ENCODE data around the gene ITGB4.

ITGB4 gene

DNA sequence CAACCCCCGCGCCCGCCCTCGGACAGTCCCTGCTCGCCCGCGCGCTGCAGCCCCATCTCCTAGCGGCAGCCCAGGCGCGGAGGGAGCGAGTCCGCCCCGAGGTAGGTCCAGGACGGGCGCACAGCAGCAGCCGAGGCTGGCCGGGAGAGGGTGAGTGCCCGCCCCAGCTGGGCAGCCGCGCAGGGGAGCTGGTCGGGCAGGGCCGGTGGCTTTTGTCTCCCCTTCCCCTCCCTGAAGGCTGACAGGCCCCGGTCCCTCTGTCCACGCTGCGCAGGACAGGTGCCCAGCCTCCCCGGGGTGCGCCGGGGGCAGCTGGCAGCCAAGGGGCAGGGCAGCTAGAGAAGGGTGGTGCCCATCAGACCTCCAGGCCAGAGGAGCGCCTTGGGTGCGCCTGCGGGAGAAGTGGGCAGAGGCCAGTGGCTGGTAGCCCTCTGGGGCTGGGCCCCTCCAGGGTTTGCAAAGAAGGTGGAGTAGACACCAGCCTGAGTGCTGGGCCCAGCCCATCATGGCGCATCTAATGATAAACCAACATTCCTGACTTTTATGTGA lies 278 bp downstream of the ITGB4 start:
- Histone ChIP-seq H3K27me3 (replicated peaks in 2 of 5; ENCODE audit: control insufficient read depth in 4 of 5, insufficient read depth in 5 of 5, low read length in 4 of 5) (peaks cover 0 to 24% (median 20%) of the 10 kb centered on the region in 5 experiments), H3K27ac (ENCODE audit: insufficient read depth in 1 of 2, low read depth in 1 of 2, low read length in 2 of 2, poor library complexity in 1 of 2, severe bottlenecking in 2 of 2) (no peak overlapping the region), H3K9me3 (ENCODE audit: control extremely low read depth in 1 of 5, control insufficient read depth in 4 of 5, insufficient read depth in 2 of 5, low read depth in 1 of 5, low read length in 4 of 5) (no peaks in the 10 kb centered on the region), H3K36me3 (ENCODE audit: control insufficient read depth in 4 of 4, insufficient read depth in 4 of 4, low read length in 3 of 4) (no peaks in the 10 kb centered on the region), H3K4me1 (ENCODE audit: control extremely low read depth in 1 of 4, control insufficient read depth in 4 of 4, insufficient read depth in 4 of 4, low read length in 3 of 4) (peaks cover 0 to 10% (median 8%) of the 10 kb centered on the region in 4 experiments), H3K4me3 (ENCODE audit: control insufficient read depth in 1 of 7, extremely low read depth in 1 of 7, insufficient read depth in 4 of 7, low read depth in 2 of 7, low read length in 6 of 7) (peak overlapping the region in 5 of 7 experiments; percentile 19 to 73 (median 42))
- POLR2A ChIA-PET = no interaction called here
- CTCF ChIA-PET = interaction anchor here (1.0 to 1.6 kb wide), 4 partner anchors 16 to 104 kb away, joined by 3 to 5 read pairs (median 4); no protein-coding TSS in a partner anchor
- DNase-seq = no peak
- WGBS (ENCODE audit: insufficient coverage) = 36% methylated on average over 29 of the region's 33 CpGs

DNA sequence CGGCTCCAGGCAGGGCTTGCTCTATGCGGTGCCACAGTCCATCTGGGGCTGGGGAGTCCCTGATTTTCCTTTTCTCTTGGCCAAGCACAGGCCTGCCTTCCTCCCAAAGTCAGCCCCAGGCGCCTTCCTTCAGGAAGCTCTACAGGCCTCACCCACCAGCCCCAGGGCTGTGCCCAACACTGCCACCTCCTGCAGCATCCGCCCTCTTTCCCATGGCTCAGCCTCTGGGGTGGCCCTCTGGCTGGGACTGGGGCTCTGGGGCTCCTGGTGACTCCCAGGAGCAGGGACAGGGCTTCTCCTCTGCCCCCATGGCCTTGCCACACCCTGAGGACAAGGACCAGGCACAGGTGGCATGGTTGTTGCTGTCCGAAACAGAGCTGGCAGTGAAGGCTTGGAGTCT lies 817 bp downstream of the ITGB4 start:
- H3K4me1 ChIP-seq (ENCODE audit: control extremely low read depth in 1 of 4, control insufficient read depth in 4 of 4, insufficient read depth in 4 of 4, low read length in 3 of 4) = peaks cover 0 to 10% (median 8%) of the 10 kb centered on the region in 4 experiments
- 98% methylated on average over 5 of the region's 5 CpGs for WGBS (ENCODE audit: insufficient coverage)
- H3K4me3 ChIP-seq (ENCODE audit: control insufficient read depth in 1 of 7, extremely low read depth in 1 of 7, insufficient read depth in 4 of 7, low read depth in 2 of 7, low read length in 6 of 7) = no peak overlapping the region
- no peak for DNase-seq
- CTCF ChIA-PET = interaction anchor here (1.0 to 1.5 kb wide), 3 partner anchors 16 to 40 kb away, joined by 3 to 5 read pairs (median 3); no protein-coding TSS in a partner anchor
- no peaks in the 10 kb centered on the region for H3K36me3 ChIP-seq (ENCODE audit: control insufficient read depth in 4 of 4, insufficient read depth in 4 of 4, low read length in 3 of 4)
- H3K27ac ChIP-seq (ENCODE audit: insufficient read depth in 1 of 2, low read depth in 1 of 2, low read length in 2 of 2, poor library complexity in 1 of 2, severe bottlenecking in 2 of 2) = no peak overlapping the region
- H3K9me3 ChIP-seq (ENCODE audit: control extremely low read depth in 1 of 5, control insufficient read depth in 4 of 5, insufficient read depth in 2 of 5, low read depth in 1 of 5, low read length in 4 of 5) = no peaks in the 10 kb centered on the region
- POLR2A ChIA-PET = no interaction called here
- H3K27me3 ChIP-seq (replicated peaks in 2 of 5; ENCODE audit: control insufficient read depth in 4 of 5, insufficient read depth in 5 of 5, low read length in 4 of 5) = peaks cover 0 to 24% (median 20%) of the 10 kb centered on the region in 5 experiments

DNA sequence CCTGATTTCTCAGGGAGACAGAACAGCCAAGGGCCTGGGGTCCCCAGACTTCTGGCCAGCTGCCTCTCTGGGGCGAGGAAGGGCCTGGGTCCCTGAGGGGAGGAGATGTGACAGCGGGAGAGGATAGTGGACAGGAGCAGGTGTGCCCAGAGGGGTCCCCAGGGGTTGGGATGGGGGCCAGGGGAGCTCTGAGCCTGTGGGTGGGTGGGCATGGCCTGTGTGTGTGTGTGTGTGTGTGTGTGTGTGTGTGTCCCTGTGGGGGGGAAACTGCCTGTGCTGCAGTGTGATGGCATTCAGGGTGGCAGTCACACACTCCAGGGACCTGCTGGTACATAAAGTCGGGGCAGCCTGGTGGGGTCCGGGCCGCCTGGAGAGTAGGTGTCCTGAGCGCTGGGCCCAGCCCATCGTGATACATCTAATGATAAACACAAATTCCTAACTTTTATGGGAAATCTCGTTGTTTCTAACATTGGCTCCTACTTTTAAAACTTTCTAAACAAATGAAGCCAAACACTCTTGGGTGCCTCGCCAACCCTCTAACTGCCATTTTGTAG lies 1.4 kb downstream of the ITGB4 start:
- CTCF ChIA-PET = interaction anchor here (1.0 to 1.1 kb wide), 2 partner anchors 16 to 41 kb away, joined by 3 to 5 read pairs; no protein-coding TSS in a partner anchor
- POLR2A ChIA-PET = no interaction called here

DNA sequence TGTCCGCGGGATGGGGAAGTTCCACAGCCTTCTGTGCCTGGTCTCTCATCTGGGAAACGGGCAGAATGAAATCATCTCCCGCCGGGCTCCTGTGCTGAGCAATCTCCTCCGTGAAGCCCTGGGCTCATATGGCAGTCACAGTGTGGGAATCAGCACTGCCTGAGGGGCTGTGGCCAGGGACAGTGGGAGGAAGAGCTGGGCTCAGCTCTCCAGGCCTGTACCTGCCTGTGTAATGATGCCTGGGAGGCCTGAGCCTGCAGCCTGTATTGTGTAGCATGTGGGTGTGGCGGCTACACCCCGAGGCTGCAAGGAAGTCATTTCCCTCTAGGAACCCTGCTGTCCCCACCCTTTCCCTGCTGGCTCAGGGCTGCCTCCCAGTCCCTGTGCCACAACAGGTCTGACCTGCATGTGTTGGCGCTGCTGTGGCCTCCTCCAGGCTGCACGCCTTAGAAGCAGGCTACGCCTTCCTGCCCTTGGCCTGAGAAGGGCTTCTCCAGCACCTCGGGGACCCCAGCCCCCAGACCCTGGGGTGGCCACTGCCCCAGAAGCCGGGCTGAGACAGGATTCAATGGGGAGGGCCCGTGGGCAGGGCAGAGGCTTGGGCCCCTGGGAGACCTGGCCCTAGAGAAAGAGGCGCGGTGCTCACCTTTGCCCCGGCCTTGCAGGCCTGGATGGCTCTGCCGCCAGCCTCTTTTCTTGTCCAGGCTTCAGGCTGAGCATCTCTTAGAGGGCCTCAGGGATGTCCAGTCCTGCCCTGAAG lies 2.1 kb downstream of the ITGB4 start:
- H3K27ac ChIP-seq (ENCODE audit: insufficient read depth in 1 of 2, low read depth in 1 of 2, low read length in 2 of 2, poor library complexity in 1 of 2, severe bottlenecking in 2 of 2) = no peak overlapping the region
- H3K27me3 ChIP-seq (replicated peaks in 2 of 5; ENCODE audit: control insufficient read depth in 4 of 5, insufficient read depth in 5 of 5, low read length in 4 of 5) = peaks cover 0 to 23% (median 20%) of the 10 kb centered on the region in 5 experiments
- H3K4me3 ChIP-seq (ENCODE audit: control insufficient read depth in 1 of 7, extremely low read depth in 1 of 7, insufficient read depth in 4 of 7, low read depth in 2 of 7, low read length in 6 of 7) = no peak overlapping the region
- no peaks in the 10 kb centered on the region for H3K9me3 ChIP-seq (ENCODE audit: control extremely low read depth in 1 of 5, control insufficient read depth in 4 of 5, insufficient read depth in 2 of 5, low read depth in 1 of 5, low read length in 4 of 5)
- 91% methylated on average over 16 of the region's 18 CpGs for WGBS (ENCODE audit: insufficient coverage)
- ChIA-PET CTCF (interaction anchor here (1.3 kb wide), 1 partner anchor 26 kb away, joined by 4 read pairs; no protein-coding TSS in a partner anchor), POLR2A (no interaction called here)
- H3K4me1 ChIP-seq (ENCODE audit: control extremely low read depth in 1 of 4, control insufficient read depth in 4 of 4, insufficient read depth in 4 of 4, low read length in 3 of 4) = peaks cover 0 to 10% (median 8%) of the 10 kb centered on the region in 4 experiments
- H3K36me3 ChIP-seq (ENCODE audit: control insufficient read depth in 4 of 4, insufficient read depth in 4 of 4, low read length in 3 of 4) = no peaks in the 10 kb centered on the region
- DNase-seq = no peak

More for the DNA sequence above, 1.4 kb downstream of the ITGB4 start:
- Histone ChIP-seq H3K36me3 (ENCODE audit: control insufficient read depth in 4 of 4, insufficient read depth in 4 of 4, low read length in 3 of 4) (no peaks in the 10 kb centered on the region), H3K9me3 (ENCODE audit: control extremely low read depth in 1 of 5, control insufficient read depth in 4 of 5, insufficient read depth in 2 of 5, low read depth in 1 of 5, low read length in 4 of 5) (no peaks in the 10 kb centered on the region), H3K4me1 (ENCODE audit: control extremely low read depth in 1 of 4, control insufficient read depth in 4 of 4, insufficient read depth in 4 of 4, low read length in 3 of 4) (peaks cover 0 to 10% (median 8%) of the 10 kb centered on the region in 4 experiments), H3K4me3 (ENCODE audit: control insufficient read depth in 1 of 7, extremely low read depth in 1 of 7, insufficient read depth in 4 of 7, low read depth in 2 of 7, low read length in 6 of 7) (no peak overlapping the region), H3K27ac (ENCODE audit: insufficient read depth in 1 of 2, low read depth in 1 of 2, low read length in 2 of 2, poor library complexity in 1 of 2, severe bottlenecking in 2 of 2) (no peak overlapping the region), H3K27me3 (replicated peaks in 2 of 5; ENCODE audit: control insufficient read depth in 4 of 5, insufficient read depth in 5 of 5, low read length in 4 of 5) (peaks cover 0 to 24% (median 20%) of the 10 kb centered on the region in 5 experiments)
- no peak for DNase-seq
- 96% methylated on average over 8 of the region's 9 CpGs for WGBS (ENCODE audit: insufficient coverage)

DNA sequence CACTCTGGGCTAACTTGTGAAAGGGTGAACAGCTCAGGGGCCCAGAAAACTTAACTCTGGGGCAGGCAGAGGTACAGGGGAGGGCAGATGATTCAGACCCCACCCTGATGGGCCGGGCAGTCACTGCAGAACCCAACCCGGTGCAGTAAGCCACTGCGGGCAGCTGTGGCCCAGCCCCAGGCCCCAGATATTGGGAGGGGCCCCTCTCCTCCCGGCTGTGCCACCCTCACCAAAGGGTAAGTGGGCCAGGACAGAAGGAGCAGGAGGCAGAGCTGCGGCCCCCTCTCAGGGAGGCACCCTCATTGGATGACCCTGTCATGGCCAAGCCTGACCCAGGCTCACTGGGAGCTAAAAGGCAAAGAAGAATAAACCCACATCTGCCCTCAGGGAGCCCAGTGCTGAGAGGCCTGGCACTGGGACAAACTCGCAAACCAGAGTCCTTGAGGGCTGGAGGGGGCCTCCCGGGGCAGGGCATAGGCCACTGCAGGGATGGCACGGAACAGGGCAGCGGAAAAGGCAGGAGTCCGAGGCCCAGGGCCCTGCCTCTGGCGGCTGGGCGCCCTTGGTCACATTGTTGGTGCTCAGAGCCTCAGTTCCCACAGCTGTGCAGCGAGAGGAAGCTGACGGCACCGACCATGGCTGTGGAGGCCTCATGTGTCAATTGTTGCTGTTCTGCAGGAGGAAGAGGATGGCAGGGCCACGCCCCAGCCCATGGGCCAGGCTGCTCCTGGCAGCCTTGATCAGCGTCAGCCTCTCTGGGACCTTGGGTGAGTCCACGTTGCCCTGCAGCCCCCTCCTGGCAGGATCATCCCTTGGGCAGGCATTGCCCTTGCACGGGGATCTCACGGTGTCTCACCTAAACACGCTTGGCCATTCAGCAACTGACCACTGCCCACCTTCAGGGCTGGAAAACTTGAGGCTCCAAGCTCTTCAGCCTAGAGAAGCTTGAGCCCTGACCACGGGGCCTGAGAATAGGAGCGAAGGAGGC lies 3.1 kb downstream of the ITGB4 start:
- no peaks in the 10 kb centered on the region for H3K9me3 ChIP-seq (ENCODE audit: control extremely low read depth in 1 of 5, control insufficient read depth in 4 of 5, insufficient read depth in 2 of 5, low read depth in 1 of 5, low read length in 4 of 5)
- peaks cover 0 to 20% (median 15%) of the 10 kb centered on the region in 5 experiments for H3K27me3 ChIP-seq (replicated peaks in 2 of 5; ENCODE audit: control insufficient read depth in 4 of 5, insufficient read depth in 5 of 5, low read length in 4 of 5)
- ChIA-PET CTCF (interaction anchor here (1.1 to 1.3 kb wide), 3 partner anchors 24 to 44 kb away, joined by 3 to 5 read pairs (median 4); no protein-coding TSS in a partner anchor), POLR2A (no interaction called here)
- no peak overlapping the region for H3K27ac ChIP-seq (ENCODE audit: insufficient read depth in 1 of 2, low read depth in 1 of 2, low read length in 2 of 2, poor library complexity in 1 of 2, severe bottlenecking in 2 of 2)
- DNase-seq = no peak
- WGBS (ENCODE audit: insufficient coverage) = 95% methylated on average over 21 of the region's 23 CpGs
- peaks cover 0 to 10% (median 8%) of the 10 kb centered on the region in 4 experiments for H3K4me1 ChIP-seq (ENCODE audit: control extremely low read depth in 1 of 4, control insufficient read depth in 4 of 4, insufficient read depth in 4 of 4, low read length in 3 of 4)
- H3K36me3 ChIP-seq (ENCODE audit: control insufficient read depth in 4 of 4, insufficient read depth in 4 of 4, low read length in 3 of 4) = no peaks in the 10 kb centered on the region
- H3K4me3 ChIP-seq (ENCODE audit: control insufficient read depth in 1 of 7, extremely low read depth in 1 of 7, insufficient read depth in 4 of 7, low read depth in 2 of 7, low read length in 6 of 7) = no peak overlapping the region

DNA sequence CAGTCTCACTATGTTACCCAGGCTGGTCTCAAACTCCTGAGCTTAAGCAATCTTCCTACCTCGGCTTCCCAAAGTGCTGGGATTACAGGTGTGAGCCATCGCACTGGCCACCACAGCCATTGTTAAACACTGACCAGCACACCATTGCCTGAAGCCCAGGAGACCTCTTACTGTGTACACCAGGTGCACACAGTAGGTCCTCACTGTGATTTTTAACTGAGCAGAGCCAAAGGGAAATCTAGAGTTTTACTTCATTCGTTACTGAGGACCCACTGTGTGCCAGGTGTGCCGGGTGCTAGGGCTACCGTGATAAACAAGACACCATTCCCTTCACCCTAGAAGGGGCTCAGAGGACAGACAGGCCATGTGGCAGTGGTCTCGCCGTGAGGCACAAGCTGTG lies 4.2 kb downstream of the ITGB4 start:
- H3K9me3 ChIP-seq (ENCODE audit: control extremely low read depth in 1 of 5, control insufficient read depth in 4 of 5, insufficient read depth in 2 of 5, low read depth in 1 of 5, low read length in 4 of 5) = no peaks in the 10 kb centered on the region
- ChIA-PET POLR2A (no interaction called here), CTCF (interaction anchor here (1.1 to 8.4 kb wide), 8 partner anchors 9 to 92 kb away, joined by 3 to 41 read pairs (median 4); partner anchors contain the start of gene SMIM5)
- no peaks in the 10 kb centered on the region for H3K36me3 ChIP-seq (ENCODE audit: control insufficient read depth in 4 of 4, insufficient read depth in 4 of 4, low read length in 3 of 4)
- no peak for DNase-seq
- peaks cover 0 to 10% (median 7%) of the 10 kb centered on the region in 4 experiments for H3K4me1 ChIP-seq (ENCODE audit: control extremely low read depth in 1 of 4, control insufficient read depth in 4 of 4, insufficient read depth in 4 of 4, low read length in 3 of 4)
- no peak overlapping the region for H3K4me3 ChIP-seq (ENCODE audit: control insufficient read depth in 1 of 7, extremely low read depth in 1 of 7, insufficient read depth in 4 of 7, low read depth in 2 of 7, low read length in 6 of 7)
- 97% methylated on average over 7 of the region's 7 CpGs for WGBS (ENCODE audit: insufficient coverage)
- no peak overlapping the region for H3K27ac ChIP-seq (ENCODE audit: insufficient read depth in 1 of 2, low read depth in 1 of 2, low read length in 2 of 2, poor library complexity in 1 of 2, severe bottlenecking in 2 of 2)
- peaks cover 0 to 9% (median 5%) of the 10 kb centered on the region in 5 experiments for H3K27me3 ChIP-seq (replicated peaks in 2 of 5; ENCODE audit: control insufficient read depth in 4 of 5, insufficient read depth in 5 of 5, low read length in 4 of 5)

All from common myeloid progenitor, CD34-positive (primary cell).